Measurements from ENCODE around the gene PPP4R2.
"Not testable (repeated sequence)": the region's sequence is repeated elsewhere in the genome, so short reads cannot be mapped to it uniquely, and the experiment has no call there.

PPP4R2 gene

GRCh38 chr3:72973031-72973723, 23.4 kb upstream of the PPP4R2 start:
- peak; percentile 19 for DNase-seq

GRCh38 chr3:72973786-72974185, 22.8 kb upstream of the PPP4R2 start:
- DNase-seq: no peak
- in situ Hi-C loops (cut with HindIII; ENCODE audit: low pct_ligation_motif_present, low pct_unique_long_range_greater_than_20kb, low sequenced_read_pairs): no loop called here

More at GRCh38 chr3:72973031-72973723, 23.4 kb upstream of the PPP4R2 start:
- in situ Hi-C loops (cut with HindIII; ENCODE audit: low pct_ligation_motif_present, low pct_unique_long_range_greater_than_20kb, low sequenced_read_pairs): no loop called here

- in situ Hi-C loops (cut with HindIII; ENCODE audit: low pct_ligation_motif_present, low pct_unique_long_range_greater_than_20kb, low sequenced_read_pairs): no loop called here
These were observed 21.7 kb upstream of the PPP4R2 start for GRCh38 chr3:72974956-72975355.

GRCh38 chr3:72976281-72976741, 20.3 kb upstream of the PPP4R2 start:
- in situ Hi-C loops (cut with HindIII; ENCODE audit: low pct_ligation_motif_present, low pct_unique_long_range_greater_than_20kb, low sequenced_read_pairs): no loop called here
- DNase-seq: no peak

More at GRCh38 chr3:72974956-72975355, 21.7 kb upstream of the PPP4R2 start:
- DNase-seq: no peak

GRCh38 chr3:72977060-72977808, 19.4 kb upstream of the PPP4R2 start:
- DNase-seq: no peak

GRCh38 chr3:72982609-72983366, 13.8 kb upstream of the PPP4R2 start:
- no peak for DNase-seq
- in situ Hi-C loops (cut with HindIII; ENCODE audit: low pct_ligation_motif_present, low pct_unique_long_range_greater_than_20kb, low sequenced_read_pairs): no loop called here

More at GRCh38 chr3:72977060-72977808, 19.4 kb upstream of the PPP4R2 start:
- in situ Hi-C loops (cut with HindIII; ENCODE audit: low pct_ligation_motif_present, low pct_unique_long_range_greater_than_20kb, low sequenced_read_pairs): no loop called here

- DNase-seq: no peak
- in situ Hi-C loops (cut with HindIII; ENCODE audit: low pct_ligation_motif_present, low pct_unique_long_range_greater_than_20kb, low sequenced_read_pairs): no loop called here
These were observed 11.0 kb upstream of the PPP4R2 start for GRCh38 chr3:72985576-72985975.

GRCh38 chr3:72990701-72991395, 5.8 kb upstream of the PPP4R2 start:
- DNase-seq: no peak
- in situ Hi-C loops (cut with HindIII; ENCODE audit: low pct_ligation_motif_present, low pct_unique_long_range_greater_than_20kb, low sequenced_read_pairs): no loop called here

GRCh38 chr3:72991522-72991921, 5.1 kb upstream of the PPP4R2 start:
- in situ Hi-C loops (cut with HindIII; ENCODE audit: low pct_ligation_motif_present, low pct_unique_long_range_greater_than_20kb, low sequenced_read_pairs): no loop called here
- DNase-seq: no peak

- DNase-seq: no peak
- in situ Hi-C loops (cut with HindIII; ENCODE audit: low pct_ligation_motif_present, low pct_unique_long_range_greater_than_20kb, low sequenced_read_pairs): no loop called here
These were observed 3.2 kb upstream of the PPP4R2 start for GRCh38 chr3:72993391-72993790.

- DNase-seq: no peak
These were observed 1.3 kb upstream of the PPP4R2 start for GRCh38 chr3:72995337-72995736.

GRCh38 chr3:72996121-72996472, 514 bp upstream of the PPP4R2 start:
- in situ Hi-C loops (cut with HindIII; ENCODE audit: low pct_ligation_motif_present, low pct_unique_long_range_greater_than_20kb, low sequenced_read_pairs): no loop called here
- no peak for DNase-seq

More at GRCh38 chr3:72995337-72995736, 1.3 kb upstream of the PPP4R2 start:
- in situ Hi-C loops (cut with HindIII; ENCODE audit: low pct_ligation_motif_present, low pct_unique_long_range_greater_than_20kb, low sequenced_read_pairs): no loop called here

- peak; percentile 75 for DNase-seq
- in situ Hi-C loops (cut with HindIII; ENCODE audit: low pct_ligation_motif_present, low pct_unique_long_range_greater_than_20kb, low sequenced_read_pairs): no loop called here
These were observed 880 bp downstream of the PPP4R2 start for GRCh38 chr3:72997421-72997961.

- in situ Hi-C loops (cut with HindIII; ENCODE audit: low pct_ligation_motif_present, low pct_unique_long_range_greater_than_20kb, low sequenced_read_pairs): no loop called here
These were observed 1.9 kb downstream of the PPP4R2 start for GRCh38 chr3:72998466-72998865.

GRCh38 chr3:72999951-73000350, 3.3 kb downstream of the PPP4R2 start:
- in situ Hi-C loops (cut with HindIII; ENCODE audit: low pct_ligation_motif_present, low pct_unique_long_range_greater_than_20kb, low sequenced_read_pairs): no loop called here
- no peak for DNase-seq

More at GRCh38 chr3:72998466-72998865, 1.9 kb downstream of the PPP4R2 start:
- DNase-seq: no peak

- DNase-seq; in situ Hi-C loops (cut with HindIII; ENCODE audit: low pct_ligation_motif_present, low pct_unique_long_range_greater_than_20kb, low sequenced_read_pairs): not testable (repeated sequence)
These were observed 6.4 kb downstream of the PPP4R2 start for GRCh38 chr3:73003050-73003449.

GRCh38 chr3:73004316-73004715, 7.7 kb downstream of the PPP4R2 start:
- no peak for DNase-seq
- in situ Hi-C loops (cut with HindIII; ENCODE audit: low pct_ligation_motif_present, low pct_unique_long_range_greater_than_20kb, low sequenced_read_pairs): no loop called here

GRCh38 chr3:73007992-73008712, 11.5 kb downstream of the PPP4R2 start:
- in situ Hi-C loops (cut with HindIII; ENCODE audit: low pct_ligation_motif_present, low pct_unique_long_range_greater_than_20kb, low sequenced_read_pairs): no loop called here
- no peak for DNase-seq
